GM18507 (cell line): ENCODE results near the gene TET3.
A peak's percentile ranks its signal among the peaks of the same experiment; 100 is the strongest.

ENCODE experiments used
- DNase-seq: peaks from one replicate; pipeline ENCODE4 v3.0.0; 2011; ENCODE audit warnings: low read depth; ENCODE audit not compliant: insufficient read length; ENCODE audit errors: extremely low spot score
- FAIRE-seq: peaks from 2 replicates; lab custom pipeline; 2011; peaks lifted over from hg19 to GRCh38; lab: Jason Lieb, UNC

The TET3 gene

DNA sequence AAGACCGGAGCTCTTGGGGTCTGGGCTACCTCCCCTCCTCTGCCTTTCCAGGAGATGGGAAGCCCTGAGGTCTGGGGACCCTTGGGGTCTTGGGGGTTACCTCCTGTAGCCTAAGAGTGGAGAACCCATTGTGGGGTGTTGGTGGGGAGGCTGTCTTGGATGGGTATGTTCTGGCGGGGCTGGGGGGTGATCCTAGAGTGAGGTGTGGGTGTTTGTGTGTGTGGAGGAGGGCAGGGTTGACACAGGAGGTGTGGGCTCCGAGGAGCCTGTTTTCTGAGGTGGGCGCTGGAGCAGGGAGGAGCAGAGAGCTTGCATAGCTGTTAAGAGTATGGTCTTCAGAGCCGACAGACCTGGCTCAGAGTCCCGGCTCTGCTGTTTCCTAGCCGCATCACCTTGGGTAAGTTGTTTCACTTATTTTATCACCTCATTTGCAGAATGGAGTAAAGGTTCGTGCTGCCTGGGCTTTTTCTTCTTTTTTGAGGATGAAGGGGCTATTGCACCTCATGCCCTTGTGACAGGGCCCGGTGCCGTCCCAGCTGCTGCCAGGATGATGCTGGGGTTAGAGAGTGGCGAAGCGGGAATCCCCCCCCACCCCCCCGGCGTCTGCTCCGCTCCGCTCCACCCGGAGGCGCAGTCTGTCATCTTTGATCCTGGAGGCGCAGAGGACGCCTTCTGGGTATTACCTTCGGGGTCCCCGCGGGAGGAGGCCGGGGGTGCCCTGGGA, 17.2 kb downstream of the TET3 start:
- FAIRE-seq = peak; percentile 42
- peak; percentile 28 for DNase-seq

DNA sequence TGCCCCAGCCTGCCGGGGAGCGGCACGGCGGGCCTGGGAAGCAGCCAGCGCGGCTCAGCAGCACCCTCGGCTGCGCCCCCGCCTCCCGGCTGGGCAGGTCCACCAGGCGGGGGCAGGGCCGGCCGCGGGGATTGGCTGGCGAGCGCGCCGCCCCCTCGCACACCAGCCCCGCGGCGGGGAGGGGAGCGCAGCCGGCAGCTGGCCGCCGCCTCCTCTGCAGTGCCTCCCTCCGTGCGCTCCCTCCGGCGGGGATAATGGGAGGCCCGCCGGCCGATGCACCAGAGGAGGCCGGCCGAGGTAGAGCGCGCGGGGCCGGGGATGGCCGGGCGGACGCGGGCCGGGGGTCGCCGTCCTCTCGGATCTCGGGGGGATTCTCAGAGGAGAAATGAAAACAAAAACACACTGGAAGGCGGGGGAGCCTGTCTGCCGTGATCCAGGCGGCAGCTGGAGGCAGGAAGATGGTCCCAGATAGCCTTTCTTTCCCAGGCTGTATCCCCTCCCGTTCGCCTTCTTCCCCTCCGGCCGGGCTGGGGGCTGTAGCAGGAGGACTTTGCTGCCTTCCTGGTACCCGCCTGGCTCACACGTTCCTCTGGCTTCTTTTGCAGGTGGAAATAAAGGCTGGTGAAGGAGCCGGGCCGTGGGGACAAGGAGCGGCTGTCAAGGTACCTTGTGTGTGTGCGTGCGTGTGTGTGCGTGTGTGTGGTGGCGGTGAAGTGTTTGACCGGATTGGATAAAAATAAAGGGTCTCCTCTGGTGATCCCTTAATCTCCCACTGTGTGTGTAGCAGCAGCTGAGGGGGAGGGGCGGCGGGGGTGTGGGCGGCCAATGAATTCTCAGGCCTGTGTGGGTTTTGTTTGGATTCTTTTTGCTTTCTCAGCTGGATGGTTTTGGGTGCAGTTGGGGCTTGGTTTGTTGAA, 18.1 kb downstream of the TET3 start:
- peak; percentile 64 for FAIRE-seq
- peak; percentile 89 for DNase-seq

DNA sequence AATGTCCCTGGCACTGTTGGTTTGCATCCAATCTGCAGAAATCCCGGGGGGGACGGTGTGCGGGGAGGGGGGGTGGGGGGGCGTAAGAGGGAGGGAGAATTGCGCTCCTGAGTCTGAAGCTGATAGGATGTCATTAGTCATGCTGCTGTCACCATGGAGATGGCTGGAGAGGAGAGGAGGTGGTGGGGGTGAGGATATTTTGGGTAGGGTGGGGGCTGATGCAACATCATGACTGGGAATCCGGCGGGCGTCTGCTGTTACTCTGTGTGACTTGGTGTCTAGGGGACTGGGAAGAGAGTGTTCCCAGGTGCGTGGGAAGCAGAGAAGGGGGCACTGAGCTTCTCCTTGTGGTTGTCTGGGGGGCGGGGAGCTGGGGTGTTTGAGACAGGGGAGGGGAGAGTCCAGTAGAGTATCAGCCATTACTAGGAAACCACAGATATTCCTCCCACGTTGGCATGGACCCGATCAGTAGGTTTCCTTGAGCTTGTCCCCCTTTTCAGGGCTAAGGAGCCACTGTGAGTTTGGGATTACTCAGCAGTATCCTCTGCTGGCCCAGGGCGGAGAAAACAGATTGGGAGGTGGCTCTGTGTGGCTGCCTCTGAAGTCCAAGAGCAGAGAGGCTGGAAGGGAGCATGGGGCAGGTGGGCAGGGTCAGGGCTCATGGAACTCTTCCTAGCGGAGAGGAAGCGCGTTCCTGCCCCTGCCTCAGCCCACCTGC, 18.9 kb downstream of the TET3 start:
- FAIRE-seq (no peak), DNase-seq (no peak)

DNA sequence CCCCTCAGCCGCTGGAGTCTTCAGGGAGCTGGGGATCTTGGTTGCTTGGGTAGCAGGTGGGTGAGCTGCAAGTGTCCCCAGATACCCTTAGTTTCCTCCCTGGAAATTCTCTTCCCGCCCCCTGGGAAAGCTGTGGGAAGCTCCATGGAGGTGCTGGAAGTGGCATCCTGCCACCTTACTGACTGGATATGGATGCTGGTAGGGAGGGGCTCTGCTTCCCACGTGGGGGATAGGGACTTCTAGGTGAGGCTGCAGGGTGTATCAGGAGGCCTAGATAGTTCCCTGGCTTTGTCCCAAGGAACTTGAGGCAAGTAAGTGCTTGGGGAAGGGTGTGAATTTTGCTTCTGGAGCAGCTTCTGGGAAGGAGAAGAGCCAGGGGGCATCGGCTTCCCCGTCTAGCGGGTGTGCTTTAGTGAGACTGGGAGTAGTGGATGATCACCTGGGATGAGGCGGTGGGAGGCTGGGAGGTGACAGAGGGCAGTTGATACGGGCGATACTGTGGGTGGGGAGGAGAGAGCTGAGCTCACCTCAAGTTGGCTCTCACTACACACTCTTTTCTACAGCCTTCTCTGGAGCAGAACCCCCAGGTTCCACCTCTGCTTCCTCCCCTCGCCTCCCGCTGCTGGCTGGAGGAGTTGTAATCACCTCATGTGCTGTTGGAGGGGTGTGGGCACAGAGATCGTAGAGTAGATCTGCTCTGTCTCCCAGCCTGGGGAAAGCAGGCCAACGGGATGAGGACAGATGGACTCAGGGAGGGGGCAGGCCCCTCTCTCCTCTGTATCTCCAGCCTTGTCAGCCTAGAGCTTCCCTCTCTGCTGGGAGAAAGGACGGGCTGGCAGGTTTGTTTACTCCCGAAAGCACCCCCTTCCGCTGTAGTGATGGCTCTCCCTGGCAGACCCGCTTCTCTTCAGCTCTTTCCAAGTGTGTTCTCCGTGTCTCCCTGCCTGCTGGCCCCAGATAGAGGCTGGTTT, 19.8 kb downstream of the TET3 start:
- no peak for DNase-seq
- no peak for FAIRE-seq

DNA sequence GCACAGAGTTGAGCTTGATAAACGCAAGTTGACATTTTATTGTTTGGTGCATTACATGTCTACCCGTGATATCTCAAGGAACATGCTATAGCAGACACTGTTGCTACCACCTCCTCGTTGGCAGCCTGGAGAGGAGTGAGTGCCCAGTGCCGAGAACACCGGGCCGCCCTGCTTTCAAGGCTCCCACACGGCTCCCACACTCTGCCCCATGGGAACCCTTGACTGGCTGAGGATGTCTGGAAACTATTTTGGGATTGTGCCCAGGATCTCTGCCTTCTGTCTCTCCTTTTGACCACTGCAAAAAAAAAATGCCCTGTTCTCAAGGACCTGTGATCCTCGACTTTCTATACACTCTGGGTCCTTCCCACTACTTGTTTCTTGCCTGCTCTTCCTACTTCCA, 21.1 kb downstream of the TET3 start:
- no peak for FAIRE-seq

DNA sequence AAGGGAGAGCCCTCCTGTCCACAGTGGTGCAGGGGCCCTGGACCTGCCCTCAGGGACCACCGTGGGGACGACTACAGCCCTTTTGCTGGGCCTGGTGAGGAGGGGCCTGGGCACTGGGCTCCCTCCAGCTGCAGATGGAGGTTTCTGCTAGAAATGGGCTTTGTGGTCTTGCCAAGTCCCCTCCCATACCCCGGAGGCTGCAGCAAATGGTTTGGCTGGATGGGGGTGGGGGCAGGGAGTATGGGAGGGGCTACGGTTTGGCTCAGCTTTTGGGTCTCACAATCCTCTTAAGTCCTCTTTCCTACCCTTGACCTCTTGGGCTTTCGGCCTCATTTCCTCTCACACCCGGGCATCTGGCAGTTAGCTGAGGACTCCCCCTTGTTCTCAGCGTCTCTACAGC, 21.7 kb downstream of the TET3 start:
- DNase-seq (no peak), FAIRE-seq (no peak)

More for the DNA sequence above, 21.1 kb downstream of the TET3 start:
- DNase-seq = no peak

DNA sequence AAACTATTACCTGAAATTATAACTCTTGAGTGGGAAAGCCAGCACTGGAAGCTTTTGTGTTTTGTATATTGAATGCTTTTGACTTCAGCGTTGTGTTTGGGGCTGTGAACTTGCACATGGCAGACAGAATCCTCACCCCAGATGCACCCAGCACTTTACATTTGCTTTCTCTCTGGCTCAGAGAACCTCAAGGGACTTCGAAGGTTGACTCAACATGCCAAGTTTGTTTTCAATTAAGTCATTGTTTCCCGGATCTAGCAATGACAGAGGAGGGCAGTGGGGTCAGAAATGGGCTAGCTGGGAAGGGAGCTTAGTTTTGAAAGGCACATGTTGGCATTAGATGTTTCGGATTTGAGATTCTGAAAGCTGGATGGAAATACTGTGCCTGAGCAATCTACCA, 22.4 kb downstream of the TET3 start:
- DNase-seq (no peak), FAIRE-seq (no peak)

DNA sequence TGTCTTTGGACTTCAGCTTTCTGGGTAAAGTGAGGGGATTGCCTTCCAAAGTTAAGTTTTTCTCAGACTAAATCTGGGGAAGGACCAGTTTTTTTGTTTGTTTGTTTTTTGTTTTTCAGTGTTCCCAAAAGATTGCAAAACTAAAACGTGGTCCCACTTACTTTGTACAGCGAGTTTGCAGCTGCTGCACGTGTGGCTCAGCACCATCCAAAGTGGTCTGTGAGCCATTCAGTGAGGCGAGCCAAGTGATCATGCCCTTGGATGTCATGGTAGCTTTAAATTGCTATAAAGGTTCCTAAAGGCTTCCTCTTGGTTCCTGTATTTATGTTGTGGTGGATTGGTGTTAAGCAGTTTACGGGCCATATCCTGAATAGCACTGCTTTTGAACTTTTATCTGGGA, 23.0 kb downstream of the TET3 start:
- DNase-seq = no peak
- no peak for FAIRE-seq

DNA sequence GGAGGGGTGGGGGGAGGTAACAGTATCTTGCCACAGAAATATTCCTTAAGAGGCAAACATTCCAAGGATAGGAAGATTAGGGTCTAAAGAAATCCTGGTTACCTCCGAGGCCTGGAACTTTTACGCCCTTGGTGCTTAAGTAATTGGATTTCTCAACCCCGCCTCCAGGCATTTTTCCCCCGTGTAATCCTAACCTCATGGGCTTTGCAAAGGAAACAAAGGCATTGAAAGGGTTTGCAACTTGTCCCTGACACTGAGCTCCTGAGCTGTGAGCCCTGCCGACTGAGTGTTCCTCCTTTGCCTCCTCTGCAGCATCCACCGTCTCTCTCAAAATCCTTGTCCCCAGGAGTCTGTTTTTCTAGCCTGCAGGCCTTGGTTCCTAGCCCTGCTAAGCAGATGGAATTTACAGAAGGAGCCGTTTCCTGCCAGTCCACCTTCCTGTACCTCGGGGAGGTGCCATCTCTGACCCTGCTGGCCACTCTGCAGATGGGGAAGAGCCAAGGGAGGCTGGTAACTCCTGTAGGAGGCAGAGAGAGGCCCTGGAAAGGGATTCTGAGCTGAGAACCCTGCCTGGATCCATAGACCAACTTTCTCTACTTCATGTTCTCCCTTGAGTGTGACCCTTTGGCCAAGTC, 24.2 kb downstream of the TET3 start:
- FAIRE-seq (no peak), DNase-seq (no peak)

DNA sequence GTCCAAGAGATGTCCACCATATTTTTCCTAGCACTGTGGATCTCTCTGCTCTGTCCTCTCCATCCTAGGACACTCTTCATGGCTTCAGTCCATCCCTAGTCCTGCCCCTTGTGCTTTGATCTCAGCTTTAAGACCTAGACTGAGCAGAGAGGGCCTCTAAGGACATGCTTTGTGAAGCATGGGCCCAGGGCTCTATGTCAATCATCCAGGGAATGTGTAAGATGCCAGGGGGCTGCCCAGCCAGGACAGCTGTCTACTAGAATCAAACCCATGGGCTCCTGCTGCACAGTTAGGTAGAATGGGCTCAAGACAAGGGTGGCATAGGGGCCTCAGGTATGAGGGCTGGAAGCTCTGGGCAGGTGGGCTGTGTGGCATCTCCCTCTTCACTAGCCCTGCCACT, 24.9 kb downstream of the TET3 start:
- FAIRE-seq (no peak), DNase-seq (no peak)

DNA sequence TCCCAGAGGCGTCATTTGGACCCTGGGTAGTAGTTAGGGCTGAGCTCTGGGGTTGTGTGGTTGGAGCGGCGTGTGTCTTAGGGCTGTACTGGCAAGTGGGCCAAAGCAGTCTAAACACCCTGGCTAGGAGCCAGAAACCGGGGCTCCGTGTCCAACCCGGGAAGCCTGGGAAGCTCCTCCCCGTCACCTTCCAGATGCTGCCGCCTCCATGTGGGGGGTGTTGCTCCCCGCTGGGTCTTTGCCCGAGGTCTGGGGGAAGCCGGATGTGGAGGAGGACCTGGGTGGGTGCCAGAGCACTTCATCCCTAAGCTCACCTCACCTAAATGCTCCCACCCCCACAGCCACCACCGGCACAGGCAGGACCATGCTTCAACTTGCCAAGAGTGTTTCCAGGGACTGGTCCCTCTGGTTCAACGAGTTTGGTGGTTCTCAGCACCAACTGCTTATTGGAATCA, 25.4 kb downstream of the TET3 start:
- FAIRE-seq = no peak
- no peak for DNase-seq

DNA sequence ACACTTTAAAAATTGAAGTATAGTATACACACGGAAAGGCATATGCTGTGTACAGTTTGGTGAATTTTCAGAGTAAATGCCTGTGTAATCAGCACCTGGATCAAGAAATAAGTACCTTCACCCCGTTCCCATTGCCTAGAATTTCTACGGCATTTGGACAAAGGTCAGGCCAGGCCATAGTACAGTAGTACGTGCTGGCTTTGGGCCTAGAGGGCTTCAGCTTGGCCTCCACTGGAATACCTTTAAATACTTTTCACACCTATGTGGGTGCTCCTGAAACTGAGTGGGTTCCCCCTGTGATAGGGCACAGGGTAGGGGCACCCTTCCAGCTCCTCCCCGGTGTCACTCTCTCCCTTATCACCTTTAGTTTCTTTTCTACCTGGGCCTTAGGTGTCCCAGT, 26.5 kb downstream of the TET3 start:
- no peak for DNase-seq
- no peak for FAIRE-seq

DNA sequence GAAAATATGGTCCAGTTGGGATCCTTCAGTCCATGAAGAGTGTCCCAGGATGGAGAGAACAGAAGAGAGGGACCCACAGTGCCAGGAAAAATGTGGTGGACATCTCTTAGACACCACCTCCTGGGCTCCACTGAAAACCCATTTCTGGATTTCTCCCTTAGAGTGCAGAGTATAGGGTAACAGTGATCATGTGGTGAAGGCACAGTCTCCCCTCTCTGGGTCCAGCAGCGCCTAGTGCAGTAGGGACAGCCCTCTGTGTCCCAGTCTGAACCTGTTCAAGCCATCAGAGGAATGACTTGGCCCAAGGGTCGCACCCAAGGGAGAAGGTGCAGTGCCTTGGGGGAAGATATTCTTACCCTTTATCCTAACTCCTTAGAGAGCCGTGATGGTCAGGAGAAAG, 30.1 kb downstream of the TET3 start:
- DNase-seq (no peak), FAIRE-seq (no peak)

DNA sequence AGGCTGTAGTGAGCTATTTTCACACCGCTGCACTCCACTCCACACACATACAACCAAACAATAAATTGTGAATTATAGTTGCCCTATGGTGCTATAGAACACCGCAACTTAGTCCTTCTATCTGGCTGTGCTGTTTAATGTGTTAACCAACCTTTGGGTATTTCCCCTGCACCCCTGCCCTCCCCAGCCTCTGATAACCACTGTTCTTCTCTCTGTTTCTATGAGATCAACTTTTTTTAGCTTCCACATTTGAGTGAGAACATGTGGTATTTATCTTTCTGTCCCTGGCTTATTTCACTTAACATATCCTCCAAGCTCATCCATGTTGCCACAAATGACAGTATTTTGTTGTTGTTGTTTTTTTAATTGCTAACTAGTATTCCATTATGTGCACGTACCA, 32.5 kb downstream of the TET3 start:
- DNase-seq (no peak), FAIRE-seq (peak; percentile 77)

DNA sequence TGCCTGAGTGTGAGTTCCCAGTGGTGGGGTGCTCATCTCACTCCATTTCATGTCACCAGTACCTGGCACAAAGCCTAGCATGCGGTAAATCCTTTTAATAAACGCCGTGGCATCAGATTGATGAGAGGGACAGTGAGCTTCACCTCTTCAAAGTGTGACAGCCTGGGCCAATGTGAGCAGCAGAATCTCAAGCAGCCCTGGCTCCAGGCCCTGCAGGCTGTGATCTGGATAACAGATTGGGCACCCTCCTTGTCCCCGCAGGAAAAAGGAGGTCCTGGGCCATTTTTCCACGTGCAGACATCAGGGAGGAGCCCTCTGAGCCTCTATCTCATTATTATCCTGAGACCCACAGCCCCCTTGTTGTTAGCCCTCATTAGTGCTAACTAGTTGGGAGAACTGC, 34.8 kb downstream of the TET3 start:
- DNase-seq (no peak), FAIRE-seq (no peak)

DNA sequence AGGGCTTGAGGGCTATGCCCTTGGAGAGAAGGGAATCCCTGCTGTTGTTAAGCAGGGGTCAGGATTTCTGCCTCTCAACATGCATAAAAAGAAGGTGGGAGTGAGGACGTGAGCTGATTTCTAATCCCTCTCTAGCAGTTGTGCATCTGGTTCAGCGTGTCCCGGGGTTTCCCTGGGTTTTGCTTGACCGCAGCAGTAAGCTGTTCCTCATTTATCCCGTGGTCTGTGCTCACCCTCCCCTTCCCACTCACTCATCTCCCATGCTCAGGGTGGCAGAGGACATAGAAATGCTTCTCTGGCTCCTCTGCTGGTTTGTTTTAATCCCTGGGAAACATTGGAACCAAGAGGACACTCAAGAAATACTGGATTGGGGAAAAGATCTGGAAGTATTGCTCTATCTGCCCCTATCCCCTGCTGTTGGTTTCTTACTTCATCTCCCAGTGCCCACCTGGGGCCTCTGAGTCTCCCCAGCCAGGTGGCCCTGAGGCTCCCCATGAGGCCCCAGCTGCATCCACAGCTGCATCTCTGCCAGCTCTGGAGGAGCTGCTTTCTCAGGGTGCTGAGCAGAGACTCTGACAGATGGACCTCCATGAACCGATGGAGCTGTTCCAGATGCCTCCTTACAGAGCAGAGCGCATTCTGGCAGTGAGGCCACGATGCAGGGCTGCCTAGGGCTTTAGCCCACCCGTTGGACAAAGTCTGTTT, 36.1 kb downstream of the TET3 start:
- FAIRE-seq = no peak
- no peak for DNase-seq

DNA sequence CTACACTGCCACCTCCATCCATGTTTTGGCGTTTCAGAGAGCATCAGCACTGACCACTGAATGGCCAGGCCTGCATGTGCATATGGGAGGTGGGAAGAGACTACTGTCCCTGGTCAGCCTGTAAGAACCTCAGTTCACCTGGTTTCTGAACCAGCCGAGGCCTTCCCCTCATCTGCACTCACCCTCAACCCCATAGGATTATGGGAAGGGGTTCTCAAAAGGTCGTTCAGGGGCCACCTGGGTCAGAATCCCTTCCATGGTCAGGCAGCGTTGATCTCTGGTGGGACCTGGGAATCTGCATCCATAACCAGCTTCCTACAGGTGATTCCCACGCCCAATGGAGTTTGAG, 36.7 kb downstream of the TET3 start:
- FAIRE-seq (no peak), DNase-seq (no peak)

DNA sequence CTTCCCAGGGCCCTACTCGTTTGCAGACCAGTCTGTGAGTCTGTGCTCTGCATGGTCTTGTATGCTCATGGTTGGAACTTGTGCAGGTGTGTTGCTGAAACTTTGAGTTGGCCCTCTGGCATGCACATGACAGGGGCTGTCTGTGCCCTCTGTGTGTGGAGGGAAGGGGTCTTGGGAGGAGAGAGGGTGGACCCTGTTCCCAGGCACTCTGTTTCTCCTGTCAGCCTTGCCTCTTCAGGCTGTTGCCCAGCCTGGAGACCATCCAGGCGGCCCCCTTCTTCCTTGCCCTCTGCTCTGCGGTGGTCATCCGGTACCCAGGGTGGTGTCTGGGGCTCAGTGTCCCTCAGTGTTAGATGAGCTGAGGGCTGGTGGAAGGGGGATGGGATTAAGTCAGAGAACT, 39.5 kb downstream of the TET3 start:
- no peak for FAIRE-seq

More for the DNA sequence above, 39.5 kb downstream of the TET3 start:
- DNase-seq = no peak
